Activated CD4-positive, alpha-beta T cell treated with anti-CD3 and anti-CD28 coated beads for 48 hours (primary cell): ENCODE measurements around the gene CHKA.

ENCODE experiments used
- DNase-seq: peaks from one replicate; pipeline ENCODE4 v3.0.0-alpha.2; 2020

CHKA gene

GRCh38 chr11:68043349-68044144, 77.6 kb downstream of the CHKA start:
- DNase-seq: no peak

DNA sequence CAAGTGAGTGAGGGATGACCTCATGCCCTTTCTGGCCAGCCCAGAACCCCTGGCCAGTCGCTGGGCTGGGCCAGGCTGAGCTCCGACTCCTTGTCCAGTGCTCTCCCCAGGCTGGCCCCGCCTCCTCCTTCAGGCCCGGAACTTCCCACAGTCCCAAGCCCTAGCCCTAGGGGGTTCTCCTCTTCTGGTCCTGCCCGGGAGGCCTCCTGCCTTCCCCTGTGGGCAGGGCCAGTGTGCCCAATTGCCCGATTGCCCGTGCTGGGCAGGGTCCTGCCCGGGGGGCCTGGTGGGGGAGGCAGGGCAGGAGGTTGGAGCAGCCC, 78.2 kb downstream of the CHKA start:
- DNase-seq: no peak

GRCh38 chr11:68042219-68043028, 78.8 kb downstream of the CHKA start:
- no peak for DNase-seq

GRCh38 chr11:68041617-68042218, 79.5 kb downstream of the CHKA start:
- DNase-seq: no peak

DNA sequence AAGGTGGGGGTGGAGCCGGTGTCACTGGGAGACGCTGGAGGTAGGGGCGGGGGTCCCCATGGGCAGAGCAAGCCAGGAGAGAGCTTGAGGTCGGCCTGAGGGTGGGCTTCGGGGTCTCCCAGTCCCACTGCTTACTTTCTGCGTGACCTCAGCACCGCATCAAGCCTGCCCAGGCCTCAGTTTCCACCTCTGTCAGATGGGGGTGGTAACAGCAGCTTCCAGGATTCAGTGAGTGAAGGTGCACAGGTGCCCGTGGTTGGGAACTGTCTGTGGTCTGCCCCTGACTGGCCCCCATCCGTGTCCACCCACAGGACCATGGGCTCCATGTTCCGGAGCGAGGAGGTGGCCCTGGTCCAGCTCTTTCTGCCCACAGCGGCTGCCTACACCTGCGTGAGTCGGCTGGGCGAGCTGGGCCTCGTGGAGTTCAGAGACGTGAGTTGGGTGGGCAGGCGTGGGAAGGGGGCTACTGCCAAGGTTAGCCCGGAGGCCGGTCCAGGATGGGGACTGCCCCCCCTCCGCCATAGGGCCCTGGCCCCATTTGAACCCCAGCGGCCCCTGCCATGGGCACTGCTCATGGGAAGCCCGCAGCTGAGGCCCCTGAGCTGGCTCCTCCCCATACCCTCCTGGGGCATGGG, 80.1 kb downstream of the CHKA start:
- no peak for DNase-seq

- peak; percentile 68 for DNase-seq
These were observed 80.9 kb downstream of the CHKA start for GRCh38 chr11:68040101-68040956.

GRCh38 chr11:68039526-68040086, 81.6 kb downstream of the CHKA start:
- DNase-seq: no peak

- peak; percentile 74 for DNase-seq
These were observed 82.3 kb downstream of the CHKA start, which contains the start of gene TCIRG1 for GRCh38 chr11:68038718-68039525. Gene TCIRG1, plus strand, starts transcription at chr11:68039025. Its CDS starts 2,247 bp downstream, at chr11:68041272.

- no peak for DNase-seq
These were observed 82.9 kb downstream of the CHKA start for GRCh38 chr11:68038226-68038717.

DNA sequence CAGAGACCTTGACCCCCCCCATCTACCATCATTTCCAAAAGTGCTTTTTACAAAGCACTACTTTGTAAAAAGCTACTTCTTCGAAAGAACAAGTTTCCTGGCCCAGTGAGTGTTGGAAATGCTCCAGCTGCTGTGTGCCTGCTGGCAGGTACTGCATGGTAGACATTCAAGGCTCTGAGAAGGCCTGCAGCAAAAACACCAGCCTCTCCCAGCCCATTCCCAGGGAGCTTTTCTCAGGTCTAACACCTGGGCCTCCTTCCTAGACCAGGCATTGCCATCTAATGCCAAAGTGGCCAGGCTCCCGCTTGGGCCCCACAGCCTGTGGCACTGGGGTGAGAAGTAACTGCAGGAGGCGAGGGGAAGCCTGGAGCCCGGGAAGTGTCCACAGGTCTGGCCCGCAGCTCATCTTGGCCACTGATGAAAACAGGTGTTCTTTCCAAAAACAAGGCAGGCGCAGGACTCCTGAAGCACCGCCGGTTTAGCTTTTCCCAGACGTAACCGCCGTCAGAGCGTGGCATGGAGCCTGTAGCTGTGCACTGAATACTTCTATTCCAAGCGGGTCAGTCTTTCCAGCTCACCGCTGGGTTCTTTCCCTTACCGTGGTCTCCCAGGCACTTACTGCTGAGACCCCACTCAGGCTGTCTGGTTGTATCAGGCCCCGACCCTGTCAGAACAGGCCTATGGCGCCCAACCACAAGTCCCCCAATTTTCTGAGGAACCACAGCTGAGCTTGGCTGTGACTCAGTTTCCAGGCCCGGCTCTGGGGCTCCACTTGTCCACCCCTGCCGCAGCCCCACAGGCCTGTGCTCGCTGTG, 83.6 kb downstream of the CHKA start:
- no peak for DNase-seq

GRCh38 chr11:68036717-68037239, 84.4 kb downstream of the CHKA start:
- DNase-seq: no peak

- DNase-seq: no peak
These were observed 85.0 kb downstream of the CHKA start for GRCh38 chr11:68036141-68036716.

DNA sequence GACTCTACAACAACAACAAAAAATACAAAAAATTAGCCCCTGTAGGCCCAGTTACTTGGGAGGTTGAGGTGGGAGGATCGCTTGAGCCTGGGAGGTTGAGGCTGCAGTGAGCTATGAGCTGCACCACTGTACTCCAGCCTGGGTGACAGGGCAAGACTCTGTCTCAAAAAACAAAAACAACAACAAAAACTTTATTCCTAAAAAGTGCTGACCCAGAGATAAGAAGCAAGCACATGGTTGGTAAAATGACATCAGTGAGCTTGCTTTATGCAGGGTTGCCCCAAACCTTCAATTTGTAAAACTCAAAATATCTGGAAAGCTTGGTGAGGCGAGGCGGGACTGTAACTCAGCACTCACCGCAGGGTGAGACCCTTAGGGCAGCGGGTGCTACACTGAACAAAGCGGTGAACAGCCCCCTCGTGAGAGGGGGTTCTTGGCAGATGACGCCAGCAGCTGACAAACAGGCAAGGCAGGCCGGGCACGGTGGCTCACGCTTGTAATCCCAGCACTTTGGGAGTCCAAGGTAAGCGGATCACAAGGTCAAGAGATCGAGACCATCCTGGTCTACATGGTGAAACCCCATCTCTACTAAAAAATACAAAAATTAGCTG, 85.8 kb downstream of the CHKA start:
- no peak for DNase-seq

DNA sequence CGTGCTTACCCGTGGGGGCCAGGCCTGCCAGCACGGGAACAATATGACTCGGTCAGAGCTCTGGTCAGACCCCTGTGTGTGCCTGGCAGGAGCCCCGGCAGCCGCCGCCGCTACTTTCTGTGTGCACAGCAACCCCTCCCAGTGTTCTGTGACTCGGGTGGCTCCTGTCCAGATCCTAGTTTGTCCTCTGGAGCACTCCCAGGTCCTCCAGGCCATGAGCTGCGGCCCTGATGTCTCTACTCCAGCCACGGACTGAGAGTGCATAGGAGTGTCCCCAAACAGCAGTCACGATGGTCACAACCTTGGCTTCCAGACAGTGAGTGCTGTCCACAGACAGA, 87.5 kb downstream of the CHKA start:
- DNase-seq: no peak

DNA sequence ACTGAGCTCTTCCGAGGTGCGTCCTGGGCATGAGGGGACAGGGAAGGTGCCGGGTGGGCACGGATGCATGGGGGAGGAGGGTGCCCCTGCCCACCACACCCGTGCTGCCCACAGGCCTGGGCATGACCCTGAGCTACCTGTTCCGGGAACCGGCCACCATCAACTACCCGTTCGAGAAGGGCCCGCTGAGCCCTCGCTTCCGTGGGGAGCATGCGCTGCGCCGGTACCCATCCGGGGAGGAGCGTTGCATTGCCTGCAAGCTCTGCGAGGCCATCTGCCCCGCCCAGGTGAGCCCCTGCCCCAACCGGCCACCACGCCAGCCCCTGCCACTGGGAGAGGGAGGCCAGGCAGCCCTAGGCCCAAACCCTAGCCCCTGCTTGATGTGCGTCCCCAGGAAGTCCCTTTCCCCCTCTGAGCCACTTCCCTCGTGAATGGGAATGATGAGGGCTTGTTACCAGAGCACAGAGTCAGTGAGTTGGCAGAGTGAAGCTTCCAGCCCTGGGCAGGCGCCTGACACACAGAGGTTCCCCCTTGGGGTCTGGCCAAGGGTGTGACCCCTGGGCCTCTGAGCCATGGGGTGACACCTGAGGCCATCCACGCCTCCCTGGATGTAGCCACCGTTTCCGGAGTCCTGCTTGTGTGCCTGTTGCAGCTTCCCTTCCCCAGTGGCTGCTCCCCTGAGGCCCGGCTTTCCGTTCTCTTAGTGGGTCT, 88.0 kb downstream of the CHKA start:
- no peak for DNase-seq

DNA sequence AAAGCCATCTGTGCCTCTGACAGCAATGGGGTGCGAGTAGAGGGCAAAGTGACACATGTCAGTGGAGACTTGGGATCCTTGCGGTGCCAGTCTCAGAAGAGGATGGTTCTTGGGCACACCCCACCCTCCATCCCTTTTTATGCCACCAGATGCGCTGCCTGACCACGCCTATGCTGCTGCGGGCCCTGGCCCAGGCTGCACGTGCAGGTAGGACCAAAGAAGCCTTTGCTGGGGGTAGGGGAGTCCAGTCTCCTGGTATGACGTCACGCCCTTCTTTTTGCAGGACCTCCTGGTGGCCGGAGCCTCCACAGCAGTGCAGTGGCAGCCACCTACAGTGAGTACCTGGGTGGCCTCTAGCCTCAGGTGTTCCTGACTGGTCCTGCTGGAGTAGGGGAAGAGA, 89.2 kb downstream of the CHKA start:
- DNase-seq: no peak

- DNase-seq: no peak
These were observed 90.1 kb downstream of the CHKA start for GRCh38 chr11:68031144-68031464.

DNA sequence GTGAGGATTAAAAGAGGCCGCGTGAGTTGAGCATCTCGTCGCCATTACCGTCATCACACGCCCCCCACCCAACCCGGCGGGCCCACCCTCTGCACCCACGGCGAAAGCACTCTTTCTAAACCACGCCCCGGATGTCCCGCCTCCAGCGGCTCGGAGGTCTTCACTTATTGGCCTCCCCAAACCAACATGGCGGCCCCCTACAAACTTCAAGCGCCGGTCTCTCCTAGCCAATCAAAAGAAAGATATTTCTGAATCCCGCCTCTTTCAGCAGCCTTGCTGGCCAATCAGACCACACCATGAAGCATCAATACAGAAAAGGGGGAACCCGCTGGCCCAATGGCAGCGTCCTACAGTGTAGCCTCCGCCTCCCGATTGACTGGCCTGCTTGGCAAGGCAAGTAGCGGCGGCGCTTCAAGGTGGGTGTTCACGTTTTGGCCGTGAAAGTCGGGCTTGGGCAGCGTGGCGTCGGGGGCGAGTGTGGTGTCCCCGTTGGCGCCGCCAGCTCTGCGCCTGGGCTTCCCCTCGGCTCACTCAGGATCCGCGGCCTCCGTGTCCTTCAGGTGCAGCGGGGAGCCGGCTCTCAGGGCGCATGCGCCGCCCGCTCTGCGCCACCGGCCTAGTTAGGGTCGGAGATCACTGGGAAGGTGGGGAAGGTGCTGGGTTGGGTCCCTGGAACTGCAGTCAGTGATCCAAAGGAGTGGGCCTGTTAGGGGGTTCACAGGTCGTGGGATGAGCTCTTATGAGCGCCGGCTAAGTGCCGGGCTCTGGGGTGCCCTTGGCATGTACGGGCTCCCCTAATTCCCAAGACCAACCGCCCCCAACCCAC, 90.7 kb downstream of the CHKA start, which contains the start of gene NDUFS8:
Gene NDUFS8 (plus strand): TSS at position 364 of the 826 bp plus-strand sequence. CDS start 1,471 bp downstream, outside the sequence.
- DNase-seq: peak; percentile 97
